ENCODE data around the gene ARHGAP29. TPM values are rescaled to one million over a fixed set of nuclear protein-coding genes. Genes with fewer than 3 reads are reported as not detected.

Gene ARHGAP29
- total RNA-seq, 1 experiment from 2014 or later: 137 TPM

- intact Hi-C loops (cut with micrococcal nuclease; ENCODE audit: unreplicated experiment): no loop called here
- no peak overlapping the region for H3K4me2 ChIP-seq
- POLR2A ChIA-PET (ENCODE audit: unreplicated experiment): no interaction called here
Observed at GRCh38 chr1:94126651-94127050, 110.7 kb downstream of the ARHGAP29 start.

GRCh38 chr1:94125551-94126514 lies 111.6 kb downstream of the ARHGAP29 start:
- TF ChIP-seq CTCF (conservative IDR thresholded peaks at IDR 0.05): no peak
- TF ChIP-seq EZH2 (IDR thresholded peaks at IDR 0.05; ENCODE audit: low read depth): no peak
- BruUV-seq (replicated peaks): no TSS peak
- Histone ChIP-seq H3K4me1 (replicated peaks; ENCODE audit: insufficient read depth) (peaks cover 8% of the 10 kb centered on the region), H3K4me3 (no peak overlapping the region), H3K79me2 (ENCODE audit: low read depth) (no peaks in the 10 kb centered on the region), H2AFZ (no peak overlapping the region), H3K36me3 (ENCODE audit: low read depth) (no peaks in the 10 kb centered on the region), H3K9me3 (ENCODE audit: insufficient read depth, low read depth) (no peaks in the 10 kb centered on the region), H3K27me3 (ENCODE audit: insufficient read depth, low read depth) (no peaks in the 10 kb centered on the region), H3F3A (ENCODE audit: insufficient read depth, low read depth) (no peaks in the 10 kb centered on the region), H3K27ac (no peak overlapping the region), H3K9me2 (ENCODE audit: insufficient read depth) (no peaks in the 10 kb centered on the region), H3K4me2 (no peak overlapping the region), H4K20me1 (ENCODE audit: insufficient read depth) (no peaks in the 10 kb centered on the region)
- intact Hi-C loops (cut with micrococcal nuclease; ENCODE audit: unreplicated experiment): no loop called here
- ChIA-PET POLR2A (ENCODE audit: unreplicated experiment) (no interaction called here), CTCF (no interaction called here)
- DNase-seq: no peak

More at GRCh38 chr1:94126651-94127050, 110.7 kb downstream of the ARHGAP29 start:
- TF ChIP-seq EZH2 (IDR thresholded peaks at IDR 0.05; ENCODE audit: low read depth) (no peak), CTCF (conservative IDR thresholded peaks at IDR 0.05) (no peak)
- no peak for DNase-seq
- no peaks in the 10 kb centered on the region for H3K9me3 ChIP-seq (ENCODE audit: insufficient read depth, low read depth)
- peaks cover 13% of the 10 kb centered on the region for H3K4me1 ChIP-seq (replicated peaks; ENCODE audit: insufficient read depth)
- no peak overlapping the region for H3K4me3 ChIP-seq
- BruUV-seq (replicated peaks): no TSS peak
- no peaks in the 10 kb centered on the region for H4K20me1 ChIP-seq (ENCODE audit: insufficient read depth)
- H3K27ac ChIP-seq: no peak overlapping the region
- no peaks in the 10 kb centered on the region for H3K9me2 ChIP-seq (ENCODE audit: insufficient read depth)
- H3K27me3 ChIP-seq (ENCODE audit: insufficient read depth, low read depth): no peaks in the 10 kb centered on the region
- no peaks in the 10 kb centered on the region for H3F3A ChIP-seq (ENCODE audit: insufficient read depth, low read depth)
- CTCF ChIA-PET: interaction anchor here (0.6 kb wide), 1 partner anchor 1107 kb away, joined by 4 read pairs; no protein-coding TSS in a partner anchor
- no peaks in the 10 kb centered on the region for H3K79me2 ChIP-seq (ENCODE audit: low read depth)
- H2AFZ ChIP-seq: no peak overlapping the region
- no peaks in the 10 kb centered on the region for H3K36me3 ChIP-seq (ENCODE audit: low read depth)

- BruUV-seq (replicated peaks): no TSS peak
Observed at GRCh38 chr1:94124538-94124937, 112.8 kb downstream of the ARHGAP29 start.

More at GRCh38 chr1:94124538-94124937, 112.8 kb downstream of the ARHGAP29 start:
- H3F3A ChIP-seq (ENCODE audit: insufficient read depth, low read depth): no peaks in the 10 kb centered on the region
- TF ChIP-seq CTCF (conservative IDR thresholded peaks at IDR 0.05): no peak
- TF ChIP-seq EZH2 (IDR thresholded peaks at IDR 0.05; ENCODE audit: low read depth): no peak
- no peak overlapping the region for H3K27ac ChIP-seq
- intact Hi-C loops (cut with micrococcal nuclease; ENCODE audit: unreplicated experiment): no loop called here
- DNase-seq: no peak
- no peak overlapping the region for H3K4me2 ChIP-seq
- ChIA-PET CTCF (no interaction called here), POLR2A (ENCODE audit: unreplicated experiment) (no interaction called here)
- no peaks in the 10 kb centered on the region for H3K27me3 ChIP-seq (ENCODE audit: insufficient read depth, low read depth)
- H3K36me3 ChIP-seq (ENCODE audit: low read depth): no peaks in the 10 kb centered on the region
- H3K9me3 ChIP-seq (ENCODE audit: insufficient read depth, low read depth): no peaks in the 10 kb centered on the region
- H2AFZ ChIP-seq: no peak overlapping the region
- H3K4me3 ChIP-seq: no peak overlapping the region
- H3K79me2 ChIP-seq (ENCODE audit: low read depth): no peaks in the 10 kb centered on the region
- H3K9me2 ChIP-seq (ENCODE audit: insufficient read depth): no peaks in the 10 kb centered on the region
- no peaks in the 10 kb centered on the region for H4K20me1 ChIP-seq (ENCODE audit: insufficient read depth)
- peaks cover 15% of the 10 kb centered on the region; the same call in 1 of the 2 replicates for H3K4me1 ChIP-seq (replicated peaks; ENCODE audit: insufficient read depth)
